Measurements from ENCODE around the gene XPO5. TPM values are rescaled to one million over a fixed set of nuclear protein-coding genes. Genes with fewer than 3 reads are reported as not detected.

Gene XPO5
- total and polyA plus RNA-seq, 2 experiments from 2014 or later: 28.5 to 95.2 TPM

DNA sequence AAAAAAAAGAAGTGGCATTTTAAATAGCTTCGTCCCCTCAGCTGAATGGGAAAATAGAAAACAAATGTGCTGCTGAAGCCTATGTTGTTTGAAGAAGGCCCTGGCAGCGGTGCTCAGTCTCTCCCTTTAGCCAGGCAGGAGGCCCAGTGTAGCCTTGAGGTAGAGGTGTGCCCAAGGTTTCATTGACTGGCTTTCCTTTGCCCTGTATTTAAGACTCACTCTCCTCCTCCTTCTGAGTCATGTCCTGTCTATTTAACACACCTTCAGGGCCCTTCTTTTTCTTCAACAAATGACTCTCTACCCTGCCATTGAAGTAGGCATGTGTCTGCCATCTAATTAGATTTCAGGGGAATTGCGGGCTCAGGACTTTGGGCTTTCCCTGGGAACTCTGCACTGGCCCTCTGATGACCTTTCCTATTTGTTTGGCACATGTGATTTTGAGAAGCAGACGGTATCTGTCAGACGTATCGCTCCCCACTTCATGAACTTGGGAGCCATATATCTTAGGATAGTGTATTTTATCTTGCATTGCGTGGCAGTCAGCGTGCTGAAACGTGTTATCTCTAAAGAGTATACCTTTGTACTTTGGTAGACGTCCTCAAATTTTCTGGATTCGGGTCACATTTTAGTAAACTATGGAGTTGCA is 94.1 kb downstream of the XPO5 start:
- H3K4me1 Mint-ChIP-seq: peaks cover 47% of the 10 kb centered on the region
- ATAC-seq (no peak), DNase-seq (ENCODE audit: low spot score) (peak; percentile 23)
- Histone ChIP-seq H3K9me2 (ENCODE audit: insufficient read depth) (no peaks in the 10 kb centered on the region), H3K27me3 (ENCODE audit: insufficient read depth) (no peaks in the 10 kb centered on the region), H2AFZ (no peak overlapping the region), H3K4me1 (ENCODE audit: insufficient read depth) (peaks cover 42% of the 10 kb centered on the region), H3F3A (replicated peaks; ENCODE audit: low read depth) (no peaks in the 10 kb centered on the region), H3K27ac (ENCODE audit: low read depth) (peak overlapping the region; percentile 70; the same call in 1 of the 2 replicates), H3K4me2 (peak overlapping the region; percentile 60), H3K36me3 (ENCODE audit: insufficient read depth) (no peaks in the 10 kb centered on the region), H3K79me2 (replicated peaks; ENCODE audit: insufficient read depth) (peaks cover 86% of the 10 kb centered on the region), H3K4me3 (peak overlapping the region; percentile 25; the same call in 1 of the 2 replicates), H4K20me1 (replicated peaks; ENCODE audit: insufficient read depth) (peaks cover 23% of the 10 kb centered on the region)
- H3K36me3 Mint-ChIP-seq (ENCODE audit: low read depth): peaks cover 8% of the 10 kb centered on the region
- peaks cover 5% of the 10 kb centered on the region for H3K27me3 Mint-ChIP-seq (ENCODE audit: insufficient read depth, low read depth, poor library complexity)
- H3K27ac Mint-ChIP-seq: peak overlapping the region; percentile 26
- no peaks in the 10 kb centered on the region for H3K9me3 Mint-ChIP-seq
- peak overlapping the region; percentile 14 for H3K4me3 Mint-ChIP-seq
- TF ChIP-seq ZNF331 (CRISPR knock-in tag; IDR thresholded peaks at IDR 0.05; ENCODE audit: low read depth) (no peak), STAT1 (IDR thresholded peaks at IDR 0.05; ENCODE audit: unreplicated experiment) (no peak), NANOG (IDR thresholded peaks at IDR 0.05; ENCODE audit: borderline replicate concordance) (no peak), JUNB (IDR thresholded peaks at IDR 0.05; ENCODE audit: unreplicated experiment) (no peak), EZH2 (IDR thresholded peaks at IDR 0.05; ENCODE audit: low read depth, unreplicated experiment) (no peak), ZNF114 (CRISPR knock-in tag; IDR thresholded peaks at IDR 0.05) (no peak), CREB1 (CRISPR knock-in tag; IDR thresholded peaks at IDR 0.05; ENCODE audit: low read depth) (no peak), EZH2phosphoT487 (IDR thresholded peaks at IDR 0.05; ENCODE audit: unreplicated experiment) (no peak), POLR2AphosphoS5 (IDR thresholded peaks at IDR 0.05; ENCODE audit: low read depth) (no peak)
- TF ChIP-seq, protein P1, sequence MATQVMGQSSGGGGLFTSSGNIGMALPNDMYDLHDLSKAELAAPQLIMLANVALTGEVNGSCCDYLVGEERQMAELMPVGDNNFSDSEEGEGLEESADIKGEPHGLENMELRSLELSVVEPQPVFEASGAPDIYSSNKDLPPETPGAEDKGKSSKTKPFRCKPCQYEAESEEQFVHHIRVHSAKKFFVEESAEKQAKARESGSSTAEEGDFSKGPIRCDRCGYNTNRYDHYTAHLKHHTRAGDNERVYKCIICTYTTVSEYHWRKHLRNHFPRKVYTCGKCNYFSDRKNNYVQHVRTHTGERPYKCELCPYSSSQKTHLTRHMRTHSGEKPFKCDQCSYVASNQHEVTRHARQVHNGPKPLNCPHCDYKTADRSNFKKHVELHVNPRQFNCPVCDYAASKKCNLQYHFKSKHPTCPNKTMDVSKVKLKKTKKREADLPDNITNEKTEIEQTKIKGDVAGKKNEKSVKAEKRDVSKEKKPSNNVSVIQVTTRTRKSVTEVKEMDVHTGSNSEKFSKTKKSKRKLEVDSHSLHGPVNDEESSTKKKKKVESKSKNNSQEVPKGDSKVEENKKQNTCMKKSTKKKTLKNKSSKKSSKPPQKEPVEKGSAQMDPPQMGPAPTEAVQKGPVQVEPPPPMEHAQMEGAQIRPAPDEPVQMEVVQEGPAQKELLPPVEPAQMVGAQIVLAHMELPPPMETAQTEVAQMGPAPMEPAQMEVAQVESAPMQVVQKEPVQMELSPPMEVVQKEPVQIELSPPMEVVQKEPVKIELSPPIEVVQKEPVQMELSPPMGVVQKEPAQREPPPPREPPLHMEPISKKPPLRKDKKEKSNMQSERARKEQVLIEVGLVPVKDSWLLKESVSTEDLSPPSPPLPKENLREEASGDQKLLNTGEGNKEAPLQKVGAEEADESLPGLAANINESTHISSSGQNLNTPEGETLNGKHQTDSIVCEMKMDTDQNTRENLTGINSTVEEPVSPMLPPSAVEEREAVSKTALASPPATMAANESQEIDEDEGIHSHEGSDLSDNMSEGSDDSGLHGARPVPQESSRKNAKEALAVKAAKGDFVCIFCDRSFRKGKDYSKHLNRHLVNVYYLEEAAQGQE (IDR thresholded peaks at IDR 0.05; ENCODE audit: unreplicated experiment): no peak
- TF ChIP-seq, protein P2, sequence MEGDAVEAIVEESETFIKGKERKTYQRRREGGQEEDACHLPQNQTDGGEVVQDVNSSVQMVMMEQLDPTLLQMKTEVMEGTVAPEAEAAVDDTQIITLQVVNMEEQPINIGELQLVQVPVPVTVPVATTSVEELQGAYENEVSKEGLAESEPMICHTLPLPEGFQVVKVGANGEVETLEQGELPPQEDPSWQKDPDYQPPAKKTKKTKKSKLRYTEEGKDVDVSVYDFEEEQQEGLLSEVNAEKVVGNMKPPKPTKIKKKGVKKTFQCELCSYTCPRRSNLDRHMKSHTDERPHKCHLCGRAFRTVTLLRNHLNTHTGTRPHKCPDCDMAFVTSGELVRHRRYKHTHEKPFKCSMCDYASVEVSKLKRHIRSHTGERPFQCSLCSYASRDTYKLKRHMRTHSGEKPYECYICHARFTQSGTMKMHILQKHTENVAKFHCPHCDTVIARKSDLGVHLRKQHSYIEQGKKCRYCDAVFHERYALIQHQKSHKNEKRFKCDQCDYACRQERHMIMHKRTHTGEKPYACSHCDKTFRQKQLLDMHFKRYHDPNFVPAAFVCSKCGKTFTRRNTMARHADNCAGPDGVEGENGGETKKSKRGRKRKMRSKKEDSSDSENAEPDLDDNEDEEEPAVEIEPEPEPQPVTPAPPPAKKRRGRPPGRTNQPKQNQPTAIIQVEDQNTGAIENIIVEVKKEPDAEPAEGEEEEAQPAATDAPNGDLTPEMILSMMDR (conservative IDR thresholded peaks at IDR 0.05; ENCODE audit: low read depth in 2 of 2): no peak
- TF ChIP-seq, protein P3, sequence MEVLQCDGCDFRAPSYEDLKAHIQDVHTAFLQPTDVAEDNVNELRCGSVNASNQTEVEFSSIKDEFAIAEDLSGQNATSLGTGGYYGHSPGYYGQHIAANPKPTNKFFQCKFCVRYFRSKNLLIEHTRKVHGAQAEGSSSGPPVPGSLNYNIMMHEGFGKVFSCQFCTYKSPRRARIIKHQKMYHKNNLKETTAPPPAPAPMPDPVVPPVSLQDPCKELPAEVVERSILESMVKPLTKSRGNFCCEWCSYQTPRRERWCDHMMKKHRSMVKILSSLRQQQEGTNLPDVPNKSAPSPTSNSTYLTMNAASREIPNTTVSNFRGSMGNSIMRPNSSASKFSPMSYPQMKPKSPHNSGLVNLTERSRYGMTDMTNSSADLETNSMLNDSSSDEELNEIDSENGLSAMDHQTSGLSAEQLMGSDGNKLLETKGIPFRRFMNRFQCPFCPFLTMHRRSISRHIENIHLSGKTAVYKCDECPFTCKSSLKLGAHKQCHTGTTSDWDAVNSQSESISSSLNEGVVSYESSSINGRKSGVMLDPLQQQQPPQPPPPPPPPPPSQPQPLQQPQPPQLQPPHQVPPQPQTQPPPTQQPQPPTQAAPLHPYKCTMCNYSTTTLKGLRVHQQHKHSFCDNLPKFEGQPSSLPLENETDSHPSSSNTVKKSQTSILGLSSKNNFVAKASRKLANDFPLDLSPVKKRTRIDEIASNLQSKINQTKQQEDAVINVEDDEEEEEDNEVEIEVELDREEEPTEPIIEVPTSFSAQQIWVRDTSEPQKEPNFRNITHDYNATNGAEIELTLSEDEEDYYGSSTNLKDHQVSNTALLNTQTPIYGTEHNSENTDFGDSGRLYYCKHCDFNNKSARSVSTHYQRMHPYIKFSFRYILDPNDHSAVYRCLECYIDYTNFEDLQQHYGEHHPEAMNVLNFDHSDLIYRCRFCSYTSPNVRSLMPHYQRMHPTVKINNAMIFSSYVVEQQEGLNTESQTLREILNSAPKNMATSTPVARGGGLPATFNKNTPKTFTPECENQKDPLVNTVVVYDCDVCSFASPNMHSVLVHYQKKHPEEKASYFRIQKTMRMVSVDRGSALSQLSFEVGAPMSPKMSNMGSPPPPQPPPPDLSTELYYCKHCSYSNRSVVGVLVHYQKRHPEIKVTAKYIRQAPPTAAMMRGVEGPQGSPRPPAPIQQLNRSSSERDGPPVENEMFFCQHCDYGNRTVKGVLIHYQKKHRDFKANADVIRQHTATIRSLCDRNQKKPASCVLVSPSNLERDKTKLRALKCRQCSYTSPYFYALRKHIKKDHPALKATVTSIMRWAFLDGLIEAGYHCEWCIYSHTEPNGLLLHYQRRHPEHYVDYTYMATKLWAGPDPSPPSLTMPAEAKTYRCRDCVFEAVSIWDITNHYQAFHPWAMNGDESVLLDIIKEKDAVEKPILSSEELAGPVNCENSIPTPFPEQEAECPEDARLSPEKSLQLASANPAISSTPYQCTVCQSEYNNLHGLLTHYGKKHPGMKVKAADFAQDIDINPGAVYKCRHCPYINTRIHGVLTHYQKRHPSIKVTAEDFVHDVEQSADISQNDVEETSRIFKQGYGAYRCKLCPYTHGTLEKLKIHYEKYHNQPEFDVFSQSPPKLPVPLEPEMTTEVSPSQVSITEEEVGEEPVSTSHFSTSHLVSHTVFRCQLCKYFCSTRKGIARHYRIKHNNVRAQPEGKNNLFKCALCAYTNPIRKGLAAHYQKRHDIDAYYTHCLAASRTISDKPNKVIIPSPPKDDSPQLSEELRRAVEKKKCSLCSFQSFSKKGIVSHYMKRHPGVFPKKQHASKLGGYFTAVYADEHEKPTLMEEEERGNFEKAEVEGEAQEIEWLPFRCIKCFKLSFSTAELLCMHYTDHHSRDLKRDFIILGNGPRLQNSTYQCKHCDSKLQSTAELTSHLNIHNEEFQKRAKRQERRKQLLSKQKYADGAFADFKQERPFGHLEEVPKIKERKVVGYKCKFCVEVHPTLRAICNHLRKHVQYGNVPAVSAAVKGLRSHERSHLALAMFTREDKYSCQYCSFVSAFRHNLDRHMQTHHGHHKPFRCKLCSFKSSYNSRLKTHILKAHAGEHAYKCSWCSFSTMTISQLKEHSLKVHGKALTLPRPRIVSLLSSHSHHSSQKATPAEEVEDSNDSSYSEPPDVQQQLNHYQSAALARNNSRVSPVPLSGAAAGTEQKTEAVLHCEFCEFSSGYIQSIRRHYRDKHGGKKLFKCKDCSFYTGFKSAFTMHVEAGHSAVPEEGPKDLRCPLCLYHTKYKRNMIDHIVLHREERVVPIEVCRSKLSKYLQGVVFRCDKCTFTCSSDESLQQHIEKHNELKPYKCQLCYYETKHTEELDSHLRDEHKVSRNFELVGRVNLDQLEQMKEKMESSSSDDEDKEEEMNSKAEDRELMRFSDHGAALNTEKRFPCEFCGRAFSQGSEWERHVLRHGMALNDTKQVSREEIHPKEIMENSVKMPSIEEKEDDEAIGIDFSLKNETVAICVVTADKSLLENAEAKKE (CRISPR knock-in tag; IDR thresholded peaks at IDR 0.05): no peak
- TF ChIP-seq, protein P4, sequence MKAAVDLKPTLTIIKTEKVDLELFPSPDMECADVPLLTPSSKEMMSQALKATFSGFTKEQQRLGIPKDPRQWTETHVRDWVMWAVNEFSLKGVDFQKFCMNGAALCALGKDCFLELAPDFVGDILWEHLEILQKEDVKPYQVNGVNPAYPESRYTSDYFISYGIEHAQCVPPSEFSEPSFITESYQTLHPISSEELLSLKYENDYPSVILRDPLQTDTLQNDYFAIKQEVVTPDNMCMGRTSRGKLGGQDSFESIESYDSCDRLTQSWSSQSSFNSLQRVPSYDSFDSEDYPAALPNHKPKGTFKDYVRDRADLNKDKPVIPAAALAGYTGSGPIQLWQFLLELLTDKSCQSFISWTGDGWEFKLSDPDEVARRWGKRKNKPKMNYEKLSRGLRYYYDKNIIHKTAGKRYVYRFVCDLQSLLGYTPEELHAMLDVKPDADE (IDR thresholded peaks at IDR 0.05): no peak
